OCI-LY1 (cell line): ENCODE results near the gene TTC33.

Source experiments
- H2AFZ ChIP-seq: fragments of 200-600 bp; sonication (generic), shearing (Covaris generic); 2 replicates; pipeline ENCODE4 v1.6.0; 2014; ENCODE audit warnings: antibody characterized with exemption, mild to moderate bottlenecking, low read length
- H3F3A ChIP-seq: fragments of 200-600 bp; sonication (generic), shearing (Covaris generic); 2 replicates; pipeline ENCODE4 v1.6.0; 2014; ENCODE audit warnings: mild to moderate bottlenecking, antibody characterized with exemption, low read length, moderate library complexity; ENCODE audit not compliant: insufficient read depth
- H3K27ac ChIP-seq: fragments of 200-600 bp; sonication (generic); 2 replicates; pipeline ENCODE4 v1.5.1; 2014; ENCODE audit warnings: low read length, mixed run types, mild to moderate bottlenecking, low read depth; ENCODE audit not compliant: poor library complexity, severe bottlenecking
- H3K27me3 ChIP-seq: fragments of 200-600 bp; sonication (generic); 2 replicates; pipeline ENCODE4 v1.6.0; 2014; ENCODE audit warnings: antibody characterized with exemption, mild to moderate bottlenecking, low read length, moderate library complexity; ENCODE audit not compliant: insufficient read depth
- H3K36me3 ChIP-seq: fragments of 200-600 bp; sonication (generic); 2 replicates; pipeline ENCODE4 v1.6.1; 2014; ENCODE audit warnings: mild to moderate bottlenecking, antibody characterized with exemption, low read length, moderate library complexity, mixed read lengths; ENCODE audit not compliant: insufficient read depth
- H3K4me1 ChIP-seq: fragments of 200-600 bp; sonication (generic); 2 replicates; pipeline ENCODE4 v1.5.1; 2014; ENCODE audit warnings: mild to moderate bottlenecking, low read length, moderate library complexity; ENCODE audit not compliant: insufficient read depth, severe bottlenecking
- H3K4me2 ChIP-seq: fragments of 200-600 bp; sonication (generic), shearing (Covaris generic); 2 replicates; pipeline ENCODE4 v1.6.1; 2014; ENCODE audit warnings: low read length
- H3K4me3 ChIP-seq: fragments of 200-600 bp; sonication (generic); 2 replicates; pipeline ENCODE4 v1.5.1; 2014; ENCODE audit warnings: low read length, low read depth, mild to moderate bottlenecking, mixed read lengths; ENCODE audit not compliant: poor library complexity, severe bottlenecking
- H3K79me2 ChIP-seq: fragments of 200-600 bp; shearing (Covaris generic); 2 replicates; pipeline ENCODE4 v1.6.1; 2016; ENCODE audit warnings: mixed run types, low read length, mixed read lengths; ENCODE audit not compliant: insufficient read depth
- H3K9ac ChIP-seq: fragments of 200-600 bp; sonication (generic), shearing (Covaris generic); 2 replicates; pipeline ENCODE4 v1.6.1; 2014; ENCODE audit warnings: mild to moderate bottlenecking, low read length, mixed read lengths
- H3K9me2 ChIP-seq: fragments of 200-600 bp; sonication (generic), shearing (Covaris generic); 2 replicates; pipeline ENCODE4 v1.6.1; 2014; ENCODE audit warnings: low read depth, mild to moderate bottlenecking, low read length, mixed read lengths
- H3K9me3 ChIP-seq: fragments of 200-600 bp; shearing (Covaris generic); 2 replicates; pipeline ENCODE4 v1.6.1; 2014; ENCODE audit warnings: low read length, mixed read lengths
- H4K20me1 ChIP-seq: fragments of 200-600 bp; sonication (generic), shearing (Covaris generic); 2 replicates; pipeline ENCODE4 v1.6.0; 2016; ENCODE audit warnings: mild to moderate bottlenecking, low read length; ENCODE audit not compliant: insufficient read depth
- EZH2 ChIP-seq: fragments of 200-600 bp; sonication (generic), shearing (Covaris generic); IDR thresholded peaks from 2 replicates; pipeline ENCODE4 v1.8.0; 2017; ENCODE audit warnings: borderline replicate concordance, mixed run types, mild to moderate bottlenecking, antibody characterized with exemption, low read length, moderate library complexity, mixed read lengths
- TF ChIP-seq, protein P1 (sequence below): fragments of 200-600 bp; sonication (generic), shearing (Covaris generic); IDR thresholded peaks from 2 replicates; pipeline ENCODE4 v1.5.1; 2017; ENCODE audit warnings: mild to moderate bottlenecking, antibody characterized with exemption, low read length, moderate library complexity, mixed read lengths

The TTC33 gene

DNA sequence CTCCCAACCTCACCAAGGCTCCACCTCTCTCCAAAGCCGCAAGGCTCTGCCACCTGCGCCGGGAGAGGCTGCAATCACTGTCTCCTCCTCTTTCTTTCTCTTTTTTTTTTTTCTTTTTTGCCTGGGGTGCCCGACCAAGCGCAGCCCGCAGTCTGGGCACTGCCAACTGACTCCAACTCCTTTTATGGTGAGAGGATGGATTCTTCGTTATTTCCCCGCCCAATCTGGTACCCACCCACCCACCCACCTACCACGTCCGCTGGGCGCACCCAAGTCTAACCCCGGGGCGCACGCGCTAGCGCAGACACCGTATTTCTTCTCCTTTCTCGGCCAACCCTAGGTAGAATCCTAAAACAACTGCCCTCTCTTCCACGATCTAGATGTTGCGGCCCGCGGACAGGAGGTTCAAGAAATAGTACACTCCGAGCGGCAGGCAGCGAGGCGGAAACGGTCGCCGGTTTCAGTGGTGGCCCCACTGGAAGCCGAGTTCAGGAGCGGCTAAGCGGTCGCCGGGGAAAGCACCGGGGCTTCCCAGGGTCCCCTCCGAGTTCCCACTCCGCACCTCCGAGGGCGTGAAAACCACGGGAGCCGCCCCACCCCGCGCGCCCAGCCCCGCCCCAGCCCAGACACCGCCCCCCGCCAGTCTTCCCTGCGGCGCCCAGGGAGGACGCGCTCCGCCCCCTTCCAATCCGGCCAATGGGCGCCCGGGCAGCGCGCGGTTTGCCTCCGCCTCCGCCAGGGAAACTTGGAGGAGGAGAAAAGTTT, 76.4 kb downstream of the TTC33 start:
- TF ChIP-seq EZH2: no peak
- TF ChIP-seq, protein P1, sequence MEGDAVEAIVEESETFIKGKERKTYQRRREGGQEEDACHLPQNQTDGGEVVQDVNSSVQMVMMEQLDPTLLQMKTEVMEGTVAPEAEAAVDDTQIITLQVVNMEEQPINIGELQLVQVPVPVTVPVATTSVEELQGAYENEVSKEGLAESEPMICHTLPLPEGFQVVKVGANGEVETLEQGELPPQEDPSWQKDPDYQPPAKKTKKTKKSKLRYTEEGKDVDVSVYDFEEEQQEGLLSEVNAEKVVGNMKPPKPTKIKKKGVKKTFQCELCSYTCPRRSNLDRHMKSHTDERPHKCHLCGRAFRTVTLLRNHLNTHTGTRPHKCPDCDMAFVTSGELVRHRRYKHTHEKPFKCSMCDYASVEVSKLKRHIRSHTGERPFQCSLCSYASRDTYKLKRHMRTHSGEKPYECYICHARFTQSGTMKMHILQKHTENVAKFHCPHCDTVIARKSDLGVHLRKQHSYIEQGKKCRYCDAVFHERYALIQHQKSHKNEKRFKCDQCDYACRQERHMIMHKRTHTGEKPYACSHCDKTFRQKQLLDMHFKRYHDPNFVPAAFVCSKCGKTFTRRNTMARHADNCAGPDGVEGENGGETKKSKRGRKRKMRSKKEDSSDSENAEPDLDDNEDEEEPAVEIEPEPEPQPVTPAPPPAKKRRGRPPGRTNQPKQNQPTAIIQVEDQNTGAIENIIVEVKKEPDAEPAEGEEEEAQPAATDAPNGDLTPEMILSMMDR: no peak
- Histone ChIP-seq H4K20me1 (no peaks in the 10 kb centered on the region), H3K4me2 (peak overlapping the region; percentile 97), H3K79me2 (peaks cover 42% of the 10 kb centered on the region), H3K9me3 (no peaks in the 10 kb centered on the region), H2AFZ (no peak overlapping the region), H3K36me3 (peaks cover 13% of the 10 kb centered on the region), H3K27ac (peak overlapping the region; percentile 90), H3K4me3 (peak overlapping the region; percentile 86), H3K9ac (peak overlapping the region; percentile 82), H3K27me3 (no peaks in the 10 kb centered on the region), H3K9me2 (no peaks in the 10 kb centered on the region), H3K4me1 (peaks cover 73% of the 10 kb centered on the region), H3F3A (no peaks in the 10 kb centered on the region)

DNA sequence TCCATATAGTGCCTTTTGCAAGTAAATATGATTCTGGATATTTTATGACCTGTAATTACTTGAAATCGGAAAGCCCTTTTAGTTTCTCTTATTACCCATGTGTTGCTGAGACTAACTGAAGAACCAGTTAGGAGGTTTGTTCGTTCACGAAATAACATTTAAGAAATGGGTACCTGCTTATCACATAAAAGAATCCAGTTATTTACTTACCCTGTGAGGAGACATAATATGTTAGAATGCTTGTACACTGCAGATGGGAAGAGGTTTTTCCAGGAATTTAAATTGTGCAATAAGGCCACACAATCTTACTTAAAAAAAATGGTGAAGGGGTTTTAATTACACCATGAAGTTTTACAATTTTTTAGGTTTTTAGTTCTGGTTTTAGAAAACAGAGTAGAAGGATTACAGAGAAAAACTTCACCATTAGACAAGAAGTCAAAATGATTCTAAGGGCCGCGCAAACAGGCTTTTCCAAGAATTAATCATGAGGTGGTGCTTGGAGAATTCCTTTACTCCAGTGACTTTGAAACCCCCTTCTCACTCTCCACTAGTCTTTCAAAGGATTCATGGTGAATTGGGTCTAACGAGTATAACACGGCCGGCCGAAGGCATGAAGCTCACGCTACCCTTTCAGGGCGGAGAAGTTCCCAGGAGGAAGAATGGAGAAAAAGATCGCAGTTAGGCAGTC, 77.2 kb downstream of the TTC33 start:
- H3K36me3 ChIP-seq: peaks cover 13% of the 10 kb centered on the region
- H3K4me1 ChIP-seq: peaks cover 67% of the 10 kb centered on the region
- no peak overlapping the region for H2AFZ ChIP-seq
- TF ChIP-seq EZH2: no peak
- TF ChIP-seq, protein P1: no peak
- peak overlapping the region; percentile 86 for H3K4me3 ChIP-seq
- H3K4me2 ChIP-seq: peak overlapping the region; percentile 68
- no peaks in the 10 kb centered on the region for H3K9me2 ChIP-seq
- peak overlapping the region; percentile 78 for H3K27ac ChIP-seq
- H3K9me3 ChIP-seq: no peaks in the 10 kb centered on the region
- H3F3A ChIP-seq: no peaks in the 10 kb centered on the region
- peaks cover 36% of the 10 kb centered on the region for H3K79me2 ChIP-seq
- no peaks in the 10 kb centered on the region for H3K27me3 ChIP-seq
- peak overlapping the region; percentile 63 for H3K9ac ChIP-seq
- H4K20me1 ChIP-seq: no peaks in the 10 kb centered on the region

DNA sequence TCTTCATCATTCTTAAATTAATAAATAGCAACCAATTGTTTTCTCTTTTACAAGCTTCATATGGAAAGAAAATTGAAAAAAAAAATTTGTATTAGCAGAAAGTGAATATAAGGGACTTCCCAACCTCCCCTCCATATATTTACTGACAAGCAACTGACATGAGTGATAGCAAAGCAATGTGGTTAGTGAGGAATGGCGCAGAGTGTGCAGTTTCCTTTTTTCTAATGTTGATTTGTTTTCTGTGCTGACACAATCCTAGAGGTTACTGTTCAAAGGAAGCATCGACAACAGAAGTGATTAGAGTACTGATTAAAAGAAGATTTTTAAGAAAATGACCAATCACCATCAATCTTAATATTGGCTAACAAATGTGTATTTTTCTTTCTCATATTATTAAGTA, 77.7 kb downstream of the TTC33 start:
- Histone ChIP-seq H4K20me1 (no peaks in the 10 kb centered on the region), H3K9me2 (no peaks in the 10 kb centered on the region), H3K9ac (peak overlapping the region; percentile 63), H3K9me3 (no peaks in the 10 kb centered on the region), H3K36me3 (peaks cover 13% of the 10 kb centered on the region), H3K4me3 (peak overlapping the region; percentile 86), H3K79me2 (peaks cover 30% of the 10 kb centered on the region), H2AFZ (no peak overlapping the region), H3K4me2 (peak overlapping the region; percentile 68), H3K27me3 (no peaks in the 10 kb centered on the region), H3F3A (no peaks in the 10 kb centered on the region), H3K4me1 (peaks cover 66% of the 10 kb centered on the region), H3K27ac (peak overlapping the region; percentile 78)
- no peak for TF ChIP-seq EZH2
- TF ChIP-seq, protein P1: no peak
